HuH-7.5 (cell line): ENCODE data around the gene TBC1D4.

Source experiments
- DNase-seq: peaks from one replicate; pipeline ENCODE4 v3.0.0; 2011; ENCODE audit warnings: low spot score

The TBC1D4 gene

DNA sequence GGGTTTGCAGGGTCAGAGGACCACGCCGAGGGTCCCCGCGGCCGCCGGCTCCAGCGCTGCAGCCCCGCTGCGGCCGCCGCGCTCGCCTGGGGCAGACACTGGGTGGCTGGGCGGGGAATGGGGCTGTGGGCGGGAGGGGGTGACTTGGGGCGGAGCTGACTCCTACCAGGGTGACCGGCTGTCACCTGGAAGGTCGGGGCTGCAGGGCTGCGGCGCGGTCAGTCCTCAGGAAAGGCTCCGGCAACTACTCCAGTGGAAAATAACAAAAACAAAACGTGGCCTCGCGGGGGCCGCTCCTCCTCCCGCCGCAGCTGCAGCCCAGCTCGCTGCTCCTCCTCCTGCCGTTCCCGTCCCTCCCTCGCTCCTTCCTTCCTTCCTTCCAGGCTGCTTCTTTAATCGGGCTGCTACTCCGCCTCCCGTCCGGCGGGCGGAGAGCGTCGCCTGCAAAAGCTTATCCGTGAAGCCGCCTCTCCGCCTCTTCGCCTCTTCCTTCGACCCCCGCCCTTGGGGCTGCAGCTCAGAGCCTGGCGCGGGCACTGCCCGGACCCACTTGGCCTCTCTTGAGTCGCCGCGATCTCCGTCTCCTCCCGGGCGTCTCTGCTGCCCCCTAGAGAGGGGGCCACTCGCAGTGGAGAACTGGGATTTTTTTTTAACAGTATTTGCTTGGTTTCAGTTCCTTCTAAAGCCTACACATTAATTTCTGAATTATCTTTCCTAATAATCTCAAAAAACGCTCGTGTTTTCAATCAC, at the start of gene TBC1D4:
TBC1D4 (minus strand) TSS at position 100 of the 750 bp plus-strand sequence. CDS start 402 bp downstream, outside the sequence.
- peak; percentile 64 for DNase-seq

GRCh38 chr13:75530549-75530961, 48.6 kb upstream of the TBC1D4 start:
- no peak for DNase-seq

DNA sequence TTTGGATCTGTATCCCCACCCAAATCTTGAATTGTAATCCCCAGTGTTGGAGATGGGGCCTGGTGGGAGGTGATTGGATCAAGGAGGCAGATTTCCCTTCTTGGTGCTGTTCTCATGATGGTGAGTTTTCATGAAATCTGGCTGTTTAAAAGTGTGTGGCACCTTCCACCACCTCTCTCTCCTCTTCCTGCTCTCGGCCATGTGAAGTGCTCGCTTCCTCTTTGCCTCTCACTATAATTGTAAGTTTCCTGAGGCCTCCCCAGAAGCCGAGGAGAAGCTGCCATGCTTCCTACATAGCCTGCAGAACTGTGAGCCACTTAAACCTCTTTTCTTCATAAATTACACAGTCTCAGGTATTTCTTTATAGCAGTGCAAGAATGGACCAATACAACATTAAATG, 40.0 kb upstream of the TBC1D4 start:
- no peak for DNase-seq

DNA sequence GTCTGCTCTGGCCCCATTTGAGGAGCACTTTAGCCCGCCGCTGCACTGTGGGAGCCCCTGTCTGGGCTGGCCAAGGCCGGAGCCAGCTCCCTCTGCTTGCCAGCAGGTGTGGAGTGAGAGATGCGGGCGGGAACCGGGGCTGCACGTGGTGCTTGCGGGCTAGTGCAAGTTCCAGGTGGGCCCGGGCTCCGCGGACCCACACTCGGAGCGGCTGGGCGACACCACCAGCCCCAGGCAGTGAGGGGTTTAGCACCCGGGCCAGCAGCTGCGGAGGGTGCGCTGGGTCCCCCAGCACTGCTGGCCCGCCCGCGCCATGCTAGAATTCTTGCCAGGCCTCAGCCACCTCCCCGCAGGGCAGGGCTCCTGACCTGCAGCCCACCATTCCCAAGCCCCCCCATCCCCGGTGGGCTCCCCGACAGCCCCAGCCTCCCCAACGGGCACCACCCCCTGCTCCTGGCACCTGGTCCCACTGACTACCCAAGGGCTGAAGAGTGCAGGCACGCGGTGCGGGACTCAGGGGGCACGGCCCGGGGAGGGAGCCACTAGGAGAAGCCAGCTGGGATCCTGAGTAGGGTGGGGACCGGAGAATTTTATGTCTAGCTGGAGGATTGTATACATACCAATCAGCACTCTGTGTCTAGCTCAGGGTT, 36.6 kb upstream of the TBC1D4 start:
- no peak for DNase-seq

DNA sequence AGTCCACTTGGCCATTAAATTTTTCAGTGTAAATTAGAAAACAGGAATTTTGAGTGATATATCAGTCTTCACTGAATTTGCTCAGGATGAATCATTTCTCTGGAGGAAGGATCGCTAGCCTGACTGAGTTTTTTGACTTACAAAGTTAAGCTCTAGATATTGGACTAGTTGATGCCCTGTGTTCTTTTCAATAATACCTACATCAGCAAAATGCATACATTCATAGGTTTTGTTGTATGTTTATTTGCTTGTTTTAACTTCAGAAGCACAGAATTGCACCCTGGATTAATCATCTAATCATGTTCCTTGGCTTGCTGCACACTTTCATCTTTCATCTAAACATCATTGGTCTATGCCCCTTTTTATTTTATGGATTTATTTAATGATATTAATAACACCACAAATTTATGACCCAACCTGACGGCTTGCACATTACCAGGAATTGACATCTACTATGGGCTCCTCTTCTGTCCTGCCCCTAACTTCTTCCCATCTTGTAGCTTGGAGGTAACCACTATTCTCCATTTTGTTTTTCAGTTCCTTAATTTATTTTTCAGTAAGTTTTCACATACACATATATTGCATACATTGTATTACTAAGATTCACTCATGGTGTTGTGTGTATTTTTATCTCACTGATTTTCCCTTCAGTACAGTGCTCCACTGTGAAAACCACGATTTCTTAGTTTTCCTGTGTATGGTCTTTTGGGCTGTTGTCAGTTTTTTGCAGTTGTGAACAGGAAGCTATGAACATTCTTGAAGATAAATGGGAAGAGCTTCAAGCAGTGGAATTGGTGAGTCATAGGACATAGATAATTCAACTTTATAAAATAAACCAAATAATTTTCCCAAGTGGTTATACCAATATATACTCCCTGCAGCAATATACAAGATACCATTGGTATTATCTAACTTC, 32.4 kb upstream of the TBC1D4 start:
- DNase-seq = no peak

- no peak for DNase-seq
Observed at GRCh38 chr13:75513271-75513670, 31.3 kb upstream of the TBC1D4 start.

GRCh38 chr13:75512253-75512652, 30.3 kb upstream of the TBC1D4 start:
- DNase-seq = no peak

- DNase-seq = no peak
Observed at GRCh38 chr13:75511051-75511625, 29.2 kb upstream of the TBC1D4 start.

DNA sequence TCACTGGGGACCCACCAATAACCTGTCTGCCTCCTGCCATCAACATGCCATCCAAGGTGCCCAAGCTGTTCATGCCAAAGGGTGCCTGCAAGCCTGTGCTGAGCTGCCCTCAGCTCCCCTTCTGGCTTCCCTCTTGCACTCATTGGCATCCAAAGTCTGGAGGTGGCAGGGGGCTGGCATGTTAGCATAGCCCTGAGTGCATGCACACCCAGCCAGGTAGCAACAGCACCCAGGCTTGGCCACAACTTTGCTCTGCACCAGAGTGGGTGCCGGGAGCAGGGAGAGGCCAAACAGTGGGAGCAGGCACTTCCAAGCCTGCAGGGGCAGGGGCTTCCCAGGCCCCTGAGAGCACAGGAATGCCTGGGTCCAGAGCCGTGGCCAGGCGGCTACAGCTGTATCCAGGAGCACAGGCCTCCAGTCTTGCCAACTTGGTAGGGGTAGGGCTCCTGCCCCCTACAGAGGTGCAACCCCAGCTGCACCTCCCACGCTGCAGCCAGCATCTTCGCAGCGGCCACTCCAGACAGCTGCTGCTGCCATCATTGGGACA, 26.1 kb upstream of the TBC1D4 start:
- no peak for DNase-seq

- no peak for DNase-seq
Observed at GRCh38 chr13:75507027-75508001, 25.3 kb upstream of the TBC1D4 start.

- DNase-seq = no peak
Observed at GRCh38 chr13:75506018-75506417, 24.0 kb upstream of the TBC1D4 start.

DNA sequence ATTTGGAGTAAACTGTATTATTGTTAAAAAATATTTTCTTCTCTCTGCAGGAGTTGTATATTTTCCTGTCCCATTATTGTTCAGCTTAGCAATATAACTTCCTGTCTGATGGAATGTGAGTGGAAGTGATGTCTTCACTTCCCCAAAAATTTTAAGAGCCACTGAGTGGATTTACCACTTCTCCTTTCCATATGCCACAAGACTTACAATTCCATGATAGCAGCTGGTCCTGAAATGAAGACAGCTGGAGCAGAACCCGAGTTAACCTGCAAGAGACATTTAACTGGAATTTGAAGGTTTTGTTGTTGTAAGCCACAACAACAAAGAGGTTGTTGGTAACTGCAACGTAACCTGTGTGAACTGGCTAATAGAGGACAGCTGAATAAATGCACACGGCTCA, 23.4 kb upstream of the TBC1D4 start:
- DNase-seq = no peak

DNA sequence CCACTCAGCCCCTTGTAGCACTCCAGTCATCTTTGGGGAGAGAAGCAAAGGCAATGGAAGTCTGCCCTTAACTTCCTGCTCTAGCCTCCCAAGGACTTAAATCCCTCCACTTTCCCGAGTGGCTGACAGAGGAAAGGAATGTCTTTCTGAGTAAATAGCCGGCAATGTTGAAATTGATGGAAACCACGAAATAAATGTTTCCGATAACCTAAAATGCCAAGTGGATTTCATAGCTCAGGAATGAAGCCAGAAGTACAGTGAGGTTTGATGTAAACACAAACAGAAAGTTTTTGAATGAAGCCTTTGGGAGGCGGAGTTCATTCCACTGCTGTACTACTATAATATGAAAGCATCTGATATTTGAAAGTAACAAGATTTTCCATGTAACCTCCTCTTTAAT, 14.0 kb upstream of the TBC1D4 start:
- DNase-seq = no peak

GRCh38 chr13:75494491-75494890, 12.5 kb upstream of the TBC1D4 start:
- DNase-seq = no peak

DNA sequence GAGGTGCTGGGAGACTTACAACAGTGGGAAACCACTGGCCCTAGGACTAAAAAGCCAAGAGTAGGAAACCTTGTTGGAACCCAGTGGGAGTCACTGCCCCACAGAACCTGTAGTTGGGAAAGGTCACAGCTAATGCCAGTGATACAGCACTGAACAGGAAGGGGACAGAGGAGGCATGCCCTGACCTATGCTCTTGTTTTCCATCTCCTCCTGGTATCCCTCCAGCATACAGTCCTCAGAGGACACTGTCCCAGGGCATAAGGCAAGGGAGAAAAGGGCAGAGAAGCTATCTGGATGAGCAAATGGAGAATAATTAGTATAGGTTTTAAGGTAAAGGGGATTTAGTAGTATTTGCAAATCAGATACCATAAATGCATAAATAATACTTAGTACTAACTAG, 11.2 kb upstream of the TBC1D4 start:
- DNase-seq = no peak

GRCh38 chr13:75492389-75492788, 10.4 kb upstream of the TBC1D4 start:
- no peak for DNase-seq

- DNase-seq = no peak
Observed at GRCh38 chr13:75491376-75491775, 9.4 kb upstream of the TBC1D4 start.

DNA sequence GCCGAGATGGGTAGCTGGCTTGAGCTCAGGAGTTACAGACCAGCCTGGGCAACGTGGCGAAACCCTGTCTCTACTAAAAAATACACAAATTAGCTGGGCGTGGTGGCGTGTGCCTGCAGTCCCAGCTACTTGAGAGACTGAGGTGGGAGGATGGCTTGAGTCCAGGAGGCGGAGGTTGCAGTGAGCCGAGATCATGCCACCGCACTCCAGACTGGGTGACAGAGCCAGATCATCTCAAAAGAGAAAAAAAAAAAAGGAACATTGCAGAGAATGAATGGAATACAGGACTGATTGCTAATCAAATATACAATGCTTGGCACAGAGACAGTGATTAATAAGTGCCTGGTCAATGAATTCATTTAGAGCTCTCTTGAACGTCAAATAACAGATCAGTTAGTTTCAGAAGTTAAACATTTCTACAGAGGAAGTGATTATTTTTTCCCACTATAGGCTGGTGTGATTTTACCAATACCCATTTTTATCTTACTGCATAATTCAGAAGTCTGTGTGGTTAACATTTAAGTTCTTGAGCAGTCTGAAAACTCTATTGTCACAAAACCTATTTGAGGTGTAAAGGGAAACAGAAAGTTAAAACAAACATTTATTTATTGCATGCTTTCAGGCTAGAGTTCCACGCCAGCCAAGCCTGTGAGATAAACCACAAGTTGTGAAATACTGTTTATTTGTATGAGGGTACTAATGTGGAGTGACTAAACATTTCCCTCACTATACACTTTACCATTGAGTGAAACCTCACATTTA, 7.7 kb upstream of the TBC1D4 start:
- no peak for DNase-seq

DNA sequence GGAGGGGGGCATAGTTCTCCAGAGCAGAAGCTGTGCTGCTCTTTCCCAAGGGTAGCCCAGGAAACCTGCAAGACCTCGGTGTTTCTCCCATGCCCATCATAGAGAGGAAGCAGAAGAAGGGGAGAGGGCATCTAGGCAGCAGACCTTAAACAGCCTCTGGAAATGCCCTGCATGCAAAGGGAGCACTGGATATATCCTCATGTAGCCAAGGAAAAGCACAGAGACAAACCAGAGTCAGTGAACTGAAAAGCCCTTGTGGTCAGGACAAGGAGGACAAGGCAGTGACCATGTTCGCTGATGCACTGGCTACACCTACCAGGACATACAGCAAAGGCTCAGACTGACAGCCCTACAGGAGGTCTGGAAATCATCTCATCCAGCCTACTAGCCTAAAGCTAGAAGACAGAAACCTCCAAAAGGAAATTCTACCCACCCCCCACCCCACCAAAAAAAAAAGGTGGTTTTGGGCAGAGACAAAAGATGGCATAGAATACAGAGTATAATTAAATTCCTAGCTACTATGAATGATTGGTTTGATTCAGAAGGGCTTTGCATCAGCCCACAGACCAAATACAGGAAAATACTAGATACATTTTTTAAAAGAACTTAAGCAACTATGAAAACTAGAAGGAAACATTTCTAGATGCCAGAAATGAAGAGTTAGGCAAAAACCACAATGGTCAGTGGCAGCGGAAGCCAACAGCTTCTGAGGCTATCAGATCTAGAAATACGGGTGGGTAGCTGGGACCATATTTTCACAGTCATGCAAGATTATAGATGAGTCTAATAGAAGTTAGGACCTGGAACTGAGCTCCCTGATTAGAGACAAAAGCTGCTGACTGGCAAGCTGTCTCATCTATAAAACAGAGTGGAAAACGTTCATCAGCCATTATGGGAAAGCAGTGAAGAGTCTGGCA, 4.4 kb upstream of the TBC1D4 start:
- DNase-seq = no peak
